SJCRH30 (cell line): ENCODE results near the gene CTRB2. TPM values are rescaled to one million over a fixed set of nuclear protein-coding genes. Genes with fewer than 3 reads are reported as not detected.

ENCODE experiments used
- DNase-seq, 2 experiments: peaks; one replicate each; pipeline ENCODE4 v3.0.0-alpha.2; 2015 to 2020
- H3K27ac ChIP-seq: fragments of 250-450 bp; sonication (Bioruptor Pico); 2 replicates; pipeline ENCODE4 v1.5.1; 2020; ENCODE audit warnings: mild to moderate bottlenecking, moderate library complexity
- H3K27me3 ChIP-seq: fragments of 250-450 bp; sonication (Bioruptor Pico); 2 replicates; pipeline ENCODE4 v1.5.1; 2020; ENCODE audit warnings: mild to moderate bottlenecking, moderate library complexity
- H3K36me3 ChIP-seq: fragments of 250-450 bp; sonication (Bioruptor Pico); 2 replicates; pipeline ENCODE4 v1.5.1; 2020; ENCODE audit warnings: mild to moderate bottlenecking, moderate library complexity
- H3K4me1 ChIP-seq: fragments of 250-450 bp; sonication (Bioruptor Pico); 2 replicates; pipeline ENCODE4 v1.5.1; 2020; ENCODE audit warnings: mild to moderate bottlenecking, moderate library complexity
- H3K4me3 ChIP-seq: fragments of 250-450 bp; sonication (Bioruptor Pico); 2 replicates; pipeline ENCODE4 v1.5.1; 2020; ENCODE audit warnings: mild to moderate bottlenecking, moderate library complexity
- H3K9me3 ChIP-seq: fragments of 250-450 bp; sonication (Bioruptor Pico); replicated peaks from 2 replicates; pipeline ENCODE4 v1.5.1; 2020; ENCODE audit warnings: mild to moderate bottlenecking, moderate library complexity
- total RNA-seq: library from RNA; depleted of rRNA; stranded (reverse); fragments of >200 nt; shearing (Covaris generic); gene quantifications from 2 replicates; pipeline ENCODE4 v1.2.3, GENCODE V29; 2014

The CTRB2 gene
- total RNA-seq, 1 experiment from 2014 or later, result not detected

GRCh38 chr16:75193730-75194444, 13.1 kb downstream of the CTRB2 start:
- no peaks in the 10 kb centered on the region for H3K4me1 ChIP-seq
- no peaks in the 10 kb centered on the region for H3K9me3 ChIP-seq
- no peak overlapping the region for H3K27ac ChIP-seq
- no peaks in the 10 kb centered on the region for H3K27me3 ChIP-seq
- no peak for DNase-seq
- no peak overlapping the region for H3K4me3 ChIP-seq
- no peaks in the 10 kb centered on the region for H3K36me3 ChIP-seq

GRCh38 chr16:75193265-75193650, 13.7 kb downstream of the CTRB2 start:
- no peaks in the 10 kb centered on the region for H3K9me3 ChIP-seq
- H3K4me3 ChIP-seq, result no peak overlapping the region
- DNase-seq, result no peak
- no peaks in the 10 kb centered on the region for H3K4me1 ChIP-seq
- H3K27ac ChIP-seq, result no peak overlapping the region
- H3K27me3 ChIP-seq, result no peaks in the 10 kb centered on the region
- no peaks in the 10 kb centered on the region for H3K36me3 ChIP-seq

- no peak for DNase-seq
- Histone ChIP-seq H3K9me3 (no peaks in the 10 kb centered on the region), H3K27ac (no peak overlapping the region), H3K36me3 (no peaks in the 10 kb centered on the region), H3K4me1 (no peaks in the 10 kb centered on the region), H3K4me3 (no peak overlapping the region), H3K27me3 (no peaks in the 10 kb centered on the region)
These were observed 14.2 kb downstream of the CTRB2 start for GRCh38 chr16:75192606-75193264.

- Histone ChIP-seq H3K27ac (no peak overlapping the region), H3K9me3 (no peaks in the 10 kb centered on the region), H3K36me3 (no peaks in the 10 kb centered on the region), H3K4me1 (no peaks in the 10 kb centered on the region), H3K4me3 (no peak overlapping the region), H3K27me3 (no peaks in the 10 kb centered on the region)
- no peak for DNase-seq
These were observed 17.2 kb downstream of the CTRB2 start for GRCh38 chr16:75189638-75190245.

- H3K36me3 ChIP-seq, result no peaks in the 10 kb centered on the region
- no peaks in the 10 kb centered on the region for H3K9me3 ChIP-seq
- H3K4me1 ChIP-seq, result no peaks in the 10 kb centered on the region
- no peaks in the 10 kb centered on the region for H3K27me3 ChIP-seq
- no peak for DNase-seq
- no peak overlapping the region for H3K27ac ChIP-seq
- no peak overlapping the region for H3K4me3 ChIP-seq
These were observed 18.0 kb downstream of the CTRB2 start for GRCh38 chr16:75188832-75189477.

- Histone ChIP-seq H3K36me3 (no peaks in the 10 kb centered on the region), H3K4me1 (no peaks in the 10 kb centered on the region), H3K27ac (no peak overlapping the region), H3K4me3 (no peak overlapping the region), H3K9me3 (no peaks in the 10 kb centered on the region), H3K27me3 (no peaks in the 10 kb centered on the region)
- DNase-seq, result no peak
These were observed 25.3 kb downstream of the CTRB2 start for GRCh38 chr16:75181630-75182029.

- Histone ChIP-seq H3K4me3 (no peak overlapping the region), H3K9me3 (no peaks in the 10 kb centered on the region)
These were observed 27.8 kb downstream of the CTRB2 start for GRCh38 chr16:75179208-75179607.

GRCh38 chr16:75176926-75177325, 30.0 kb downstream of the CTRB2 start:
- H3K9me3 ChIP-seq, result no peaks in the 10 kb centered on the region
- no peak for DNase-seq

More at GRCh38 chr16:75179208-75179607, 27.8 kb downstream of the CTRB2 start:
- Histone ChIP-seq H3K36me3 (no peaks in the 10 kb centered on the region), H3K27me3 (no peaks in the 10 kb centered on the region), H3K27ac (no peak overlapping the region), H3K4me1 (no peaks in the 10 kb centered on the region)
- no peak for DNase-seq

GRCh38 chr16:75175074-75175473, 31.9 kb downstream of the CTRB2 start:
- H3K27ac ChIP-seq, result no peak overlapping the region
- no peak for DNase-seq
- peaks cover 6% of the 10 kb centered on the region; the same call in 1 of the 2 replicates for H3K36me3 ChIP-seq
- H3K4me1 ChIP-seq, result no peaks in the 10 kb centered on the region
- no peaks in the 10 kb centered on the region; the same call in 1 of the 2 replicates for H3K9me3 ChIP-seq
- no peaks in the 10 kb centered on the region for H3K27me3 ChIP-seq
- no peak overlapping the region for H3K4me3 ChIP-seq

More at GRCh38 chr16:75176926-75177325, 30.0 kb downstream of the CTRB2 start:
- Histone ChIP-seq H3K27ac (no peak overlapping the region), H3K27me3 (no peaks in the 10 kb centered on the region), H3K4me1 (no peaks in the 10 kb centered on the region), H3K4me3 (no peak overlapping the region), H3K36me3 (no peaks in the 10 kb centered on the region)

GRCh38 chr16:75172578-75172977, 34.4 kb downstream of the CTRB2 start:
- H3K4me1 ChIP-seq, result no peaks in the 10 kb centered on the region
- H3K36me3 ChIP-seq, result peaks cover 17% of the 10 kb centered on the region; the same call in 1 of the 2 replicates
- DNase-seq, result no peak
- H3K27me3 ChIP-seq, result no peaks in the 10 kb centered on the region
- no peak overlapping the region for H3K4me3 ChIP-seq
- H3K9me3 ChIP-seq, result peaks cover 8% of the 10 kb centered on the region
- no peak overlapping the region for H3K27ac ChIP-seq

GRCh38 chr16:75169899-75170405, 37.0 kb downstream of the CTRB2 start:
- no peaks in the 10 kb centered on the region for H3K27me3 ChIP-seq
- H3K4me3 ChIP-seq, result no peak overlapping the region
- peaks cover 25% of the 10 kb centered on the region; the same call in 1 of the 2 replicates for H3K36me3 ChIP-seq
- H3K27ac ChIP-seq, result no peak overlapping the region
- no peak for DNase-seq
- H3K9me3 ChIP-seq, result peaks cover 8% of the 10 kb centered on the region
- H3K4me1 ChIP-seq, result no peaks in the 10 kb centered on the region

GRCh38 chr16:75160386-75160785, 46.6 kb downstream of the CTRB2 start:
- DNase-seq, result no peak
- H3K27ac ChIP-seq, result no peak overlapping the region
- no peaks in the 10 kb centered on the region for H3K27me3 ChIP-seq
- peaks cover 6% of the 10 kb centered on the region for H3K36me3 ChIP-seq
- H3K9me3 ChIP-seq, result no peaks in the 10 kb centered on the region
- no peak overlapping the region for H3K4me3 ChIP-seq
- no peaks in the 10 kb centered on the region for H3K4me1 ChIP-seq
